Upper lobe of left lung (tissue), 6 donors: ENCODE measurements around the gene NPC2. TPM values are rescaled to one million over a fixed set of nuclear protein-coding genes. Genes with fewer than 3 reads are reported as not detected.

Experiments
- ATAC-seq, 2 donors: fragments of 200-7000 bp; cut with Tn5 transposase; one replicate each; pipeline ENCODE4 v1.9.1; 2022; ENCODE audit warnings: mild to moderate bottlenecking in 2 of 2, moderate library complexity in 2 of 2; ENCODE audit not compliant: low FRiP score in 2 of 2
- DNase-seq, 2 donors: peaks; one replicate each; pipeline ENCODE4 v3.0.0-alpha.2; 2019 to 2020
- H3K27ac ChIP-seq, 4 donors: fragments of 200-600 bp; sonication (generic); one replicate each; pipeline ENCODE4 v1.5.1; 2016 to 2019
- H3K27me3 ChIP-seq, 4 donors: fragments of 200-600 bp; sonication (generic); one replicate each; pipeline ENCODE4 v1.5.1; 2017 to 2019
- H3K36me3 ChIP-seq, 4 donors: fragments of 200-600 bp; sonication (generic); one replicate each; pipeline ENCODE4 v1.5.1; 2016 to 2019
- H3K4me1 ChIP-seq, 4 donors: fragments of 200-600 bp; sonication (generic); one replicate each; pipeline ENCODE4 v1.5.1; 2018 to 2019
- H3K4me3 ChIP-seq, 4 donors: fragments of 200-600 bp; sonication (generic); one replicate each; pipeline ENCODE4 v1.5.1; 2017 to 2019; ENCODE audit warnings: mild to moderate bottlenecking in 2 of 4, moderate library complexity in 1 of 4
- H3K9me3 ChIP-seq, 4 donors: fragments of 200-600 bp; sonication (generic); one replicate each; pipeline ENCODE4 v1.5.1; 2018 to 2019
- EP300 ChIP-seq, 4 donors: sonication (generic); formaldehyde crosslinking; IDR thresholded peaks; one replicate each; pipeline ENCODE4 v1.5.1; 2017; ENCODE audit warnings: antibody characterized with exemption in 4 of 4, control low read depth in 2 of 4
- POLR2A ChIP-seq, 4 donors: fragments of 450-650 bp; IDR thresholded peaks; one replicate each; pipeline ENCODE4 v1.5.1; 2016 to 2017; ENCODE audit warnings: antibody characterized with exemption in 4 of 4, mild to moderate bottlenecking in 2 of 4
- POLR2AphosphoS5 ChIP-seq, 2 donors: sonication (generic); formaldehyde crosslinking; IDR thresholded peaks; one replicate each; pipeline ENCODE4 v1.5.1; 2017; ENCODE audit warnings: antibody characterized with exemption in 2 of 2
- WGBS, 2 donors: methylation state at CpG; one replicate each; pipeline ENCODE4 v1.1.5; 2017 to 2018; 5-methylcytosine and 5-hydroxymethylcytosine counted together
- total RNA-seq, 6 donors: library from RNA; depleted of rRNA in 4 of 6; stranded (reverse); fragments of >200 nt in 4 of 6; gene quantifications; one replicate each; pipeline versions ENCODE4 v1.1.0 to v1.2.1, GENCODE V29; 2016 to 2021
- TF ChIP-seq, protein P1 (sequence below), 6 experiments: fragments of 450-650 bp in 4 of 6; fragments of 200-600 bp in 2 of 6; sonication (generic) in 2 of 6; IDR thresholded peaks; one replicate each; pipeline ENCODE4 v1.5.1; 2016 to 2019; ENCODE audit warnings: antibody characterized with exemption in 6 of 6
- donor health status: DM: no; HTN: no; CAD: no; lungs with moderate emphysema.
- donor health status: DM: no; HTN: yes; CAD: no; lungs with severe emphysema.

Gene NPC2
- total RNA-seq, 6 donors from 2014 or later = 351 to 1,281 (median 524) TPM

DNA sequence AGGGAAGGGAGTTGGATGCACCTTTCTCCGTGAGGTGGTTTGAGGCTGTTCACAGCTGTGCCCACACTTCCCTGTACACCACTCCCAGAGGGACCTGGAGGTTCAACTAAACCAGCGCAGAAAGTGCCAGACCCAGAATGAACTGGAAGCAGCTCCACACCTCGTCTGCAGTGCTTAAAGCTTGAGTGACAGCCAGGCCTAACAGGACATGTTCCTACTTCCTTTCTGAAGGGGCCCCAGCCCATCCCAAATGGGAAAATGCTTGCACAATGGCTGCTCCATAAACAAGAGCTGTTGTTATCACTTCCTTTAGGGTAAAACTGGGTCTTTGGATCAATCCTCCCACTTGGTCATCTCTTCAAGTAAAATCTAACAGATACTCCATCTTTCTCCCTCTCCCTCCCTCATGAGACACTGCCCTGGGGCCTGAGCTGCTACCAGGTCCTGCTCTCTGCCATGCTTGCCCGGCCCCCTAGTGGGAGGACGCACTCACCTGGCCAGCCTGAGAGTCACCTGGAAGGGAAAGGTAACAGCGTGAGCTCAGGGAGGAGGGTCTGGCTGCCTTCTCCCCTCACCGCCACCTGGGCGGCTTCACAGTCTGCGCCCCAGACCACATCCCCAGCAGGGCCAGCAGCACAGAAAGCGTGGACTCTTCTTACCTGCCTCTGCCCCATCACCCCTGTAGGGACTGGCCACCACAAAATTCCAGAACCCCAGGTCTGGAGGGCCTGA is 33.9 kb upstream of the NPC2 start:
- Histone ChIP-seq H3K4me1 (peaks cover 0 to 15% (median 9%) of the 10 kb centered on the region in 4 donors), H3K36me3 (peaks cover 0 to under 1% (median 0%) of the 10 kb centered on the region in 4 donors), H3K9me3 (no peaks in the 10 kb centered on the region), H3K4me3 (no peak overlapping the region), H3K27me3 (no peaks in the 10 kb centered on the region), H3K27ac (no peak overlapping the region)
- peak in 1 of 2 donors; percentile 57 for DNase-seq
- 76 to 87% methylated on average over 7 to 10 of the region's 10 CpGs for WGBS, 2 donors
- ATAC-seq = no peak
- TF ChIP-seq, protein P1, sequence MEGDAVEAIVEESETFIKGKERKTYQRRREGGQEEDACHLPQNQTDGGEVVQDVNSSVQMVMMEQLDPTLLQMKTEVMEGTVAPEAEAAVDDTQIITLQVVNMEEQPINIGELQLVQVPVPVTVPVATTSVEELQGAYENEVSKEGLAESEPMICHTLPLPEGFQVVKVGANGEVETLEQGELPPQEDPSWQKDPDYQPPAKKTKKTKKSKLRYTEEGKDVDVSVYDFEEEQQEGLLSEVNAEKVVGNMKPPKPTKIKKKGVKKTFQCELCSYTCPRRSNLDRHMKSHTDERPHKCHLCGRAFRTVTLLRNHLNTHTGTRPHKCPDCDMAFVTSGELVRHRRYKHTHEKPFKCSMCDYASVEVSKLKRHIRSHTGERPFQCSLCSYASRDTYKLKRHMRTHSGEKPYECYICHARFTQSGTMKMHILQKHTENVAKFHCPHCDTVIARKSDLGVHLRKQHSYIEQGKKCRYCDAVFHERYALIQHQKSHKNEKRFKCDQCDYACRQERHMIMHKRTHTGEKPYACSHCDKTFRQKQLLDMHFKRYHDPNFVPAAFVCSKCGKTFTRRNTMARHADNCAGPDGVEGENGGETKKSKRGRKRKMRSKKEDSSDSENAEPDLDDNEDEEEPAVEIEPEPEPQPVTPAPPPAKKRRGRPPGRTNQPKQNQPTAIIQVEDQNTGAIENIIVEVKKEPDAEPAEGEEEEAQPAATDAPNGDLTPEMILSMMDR (IDR thresholded peaks at IDR 0.05) = no peak
- TF ChIP-seq EP300 (IDR thresholded peaks at IDR 0.05) = no peak
- no peak for TF ChIP-seq POLR2AphosphoS5 (IDR thresholded peaks at IDR 0.05)

DNA sequence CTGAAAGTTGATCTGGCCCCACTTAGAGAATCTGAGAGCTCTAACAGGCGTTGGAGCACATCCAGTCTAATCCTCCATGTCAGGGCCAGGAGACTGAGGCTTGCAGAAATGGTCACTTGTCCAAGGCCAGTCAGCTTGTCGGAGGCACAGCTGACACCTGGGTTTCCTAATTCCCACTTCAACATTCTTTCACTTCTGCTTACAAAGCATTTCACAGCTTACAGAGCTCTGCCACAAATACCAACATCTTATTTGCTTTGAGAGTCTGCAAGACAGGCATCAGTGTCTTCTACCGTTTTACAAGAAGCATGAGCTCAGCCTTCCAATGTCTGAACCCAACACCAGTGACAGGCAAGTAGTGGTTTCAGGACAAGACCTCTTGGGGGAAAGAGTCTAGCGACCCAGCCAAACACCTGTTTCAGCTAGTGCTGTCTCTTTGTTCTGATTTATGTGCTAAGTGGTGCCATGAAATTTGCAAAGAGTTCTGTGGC is 32.3 kb upstream of the NPC2 start:
- 53 to 65% methylated on average over 4 of the region's 4 CpGs for WGBS, 2 donors
- peak overlapping the region in 1 of 4 donors; percentile 22 for H3K27ac ChIP-seq
- no peaks in the 10 kb centered on the region for H3K9me3 ChIP-seq
- H3K4me3 ChIP-seq = no peak overlapping the region
- no peak for DNase-seq
- peaks cover 0 to 15% (median 7%) of the 10 kb centered on the region in 4 donors for H3K4me1 ChIP-seq
- TF ChIP-seq POLR2A (IDR thresholded peaks at IDR 0.05) = no peak
- TF ChIP-seq POLR2AphosphoS5 (IDR thresholded peaks at IDR 0.05) = no peak
- TF ChIP-seq, protein P1 (IDR thresholded peaks at IDR 0.05) = no peak
- TF ChIP-seq EP300 (IDR thresholded peaks at IDR 0.05) = no peak
- H3K27me3 ChIP-seq = no peaks in the 10 kb centered on the region
- H3K36me3 ChIP-seq = peaks cover 0 to 9% (median 0%) of the 10 kb centered on the region in 4 donors
- no peak for ATAC-seq

DNA sequence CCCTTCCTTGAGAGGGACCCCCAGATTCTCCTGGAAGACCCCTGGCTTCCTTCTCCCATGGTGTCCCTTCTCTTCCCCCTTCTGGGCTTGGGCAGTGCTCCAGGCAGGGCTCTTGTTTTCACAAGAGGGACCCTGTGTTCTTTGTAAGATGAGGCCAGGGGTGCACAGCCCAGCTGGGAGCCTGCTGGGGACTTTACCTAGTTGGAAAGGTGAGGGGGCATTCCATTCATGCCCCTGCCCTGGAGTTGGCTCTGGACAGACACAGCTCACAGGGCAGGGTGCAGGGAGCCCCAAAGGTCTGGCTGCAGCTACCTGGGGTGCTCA is 31.7 kb upstream of the NPC2 start:
- no peak for DNase-seq
- H3K27ac ChIP-seq = peak overlapping the region in 1 of 4 donors; percentile 22
- H3K4me1 ChIP-seq = peaks cover 0 to 15% (median 7%) of the 10 kb centered on the region in 4 donors
- TF ChIP-seq, protein P1 (IDR thresholded peaks at IDR 0.05) = no peak
- TF ChIP-seq EP300 (IDR thresholded peaks at IDR 0.05) (no peak), POLR2AphosphoS5 (IDR thresholded peaks at IDR 0.05) (no peak), POLR2A (IDR thresholded peaks at IDR 0.05) (no peak)
- no peak for ATAC-seq
- H3K9me3 ChIP-seq = no peaks in the 10 kb centered on the region
- no peaks in the 10 kb centered on the region for H3K27me3 ChIP-seq
- no peak overlapping the region for H3K4me3 ChIP-seq
- peaks cover 0 to 9% (median 0%) of the 10 kb centered on the region in 4 donors for H3K36me3 ChIP-seq

DNA sequence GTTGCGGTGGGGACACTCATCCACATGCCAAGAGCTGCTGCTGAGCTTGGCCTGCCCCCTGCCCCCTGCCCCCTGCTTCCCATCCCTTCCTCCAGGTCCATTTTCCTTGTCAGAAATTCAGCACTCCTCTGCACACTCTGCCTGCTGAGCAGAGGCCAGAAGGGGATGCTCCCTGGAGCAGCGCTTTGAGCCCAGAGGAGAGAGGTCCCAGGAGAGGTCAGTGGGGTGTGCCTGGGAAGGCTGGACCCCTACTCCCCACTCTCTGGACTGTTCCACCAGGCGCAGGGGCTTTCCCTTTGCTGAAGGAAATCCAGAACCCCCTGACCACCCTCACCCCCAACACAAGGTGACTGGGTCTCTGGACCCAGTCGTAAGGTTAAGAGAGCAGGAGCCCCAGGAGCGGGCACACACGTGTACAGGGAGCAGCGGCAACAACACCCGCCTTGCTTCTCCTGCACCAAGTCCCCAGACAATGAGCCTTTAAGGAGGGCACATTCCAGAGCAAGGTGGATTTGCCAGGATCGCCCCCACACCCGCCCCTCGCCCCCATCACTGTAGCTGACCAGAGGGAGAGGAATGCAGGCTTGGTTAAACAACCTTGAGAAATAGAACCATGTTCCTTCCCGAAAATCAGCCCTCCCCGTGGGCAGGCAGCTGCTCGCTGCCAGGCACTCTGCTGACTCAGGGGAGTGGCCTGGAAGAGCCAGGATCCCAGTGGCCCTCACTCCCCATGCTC is 31.1 kb upstream of the NPC2 start:
- Histone ChIP-seq H3K27me3 (no peaks in the 10 kb centered on the region), H3K4me3 (no peak overlapping the region), H3K4me1 (peaks cover 0 to 15% (median 7%) of the 10 kb centered on the region in 4 donors), H3K27ac (no peak overlapping the region), H3K36me3 (peaks cover 0 to 9% (median 0%) of the 10 kb centered on the region in 4 donors), H3K9me3 (no peaks in the 10 kb centered on the region)
- 81 to 87% methylated on average over 10 to 14 of the region's 14 CpGs for WGBS, 2 donors
- TF ChIP-seq, protein P1 (IDR thresholded peaks at IDR 0.05) = no peak
- no peak for TF ChIP-seq EP300 (IDR thresholded peaks at IDR 0.05)
- no peak for TF ChIP-seq POLR2AphosphoS5 (IDR thresholded peaks at IDR 0.05)
- TF ChIP-seq POLR2A (IDR thresholded peaks at IDR 0.05) = no peak
- DNase-seq (peak in 1 of 2 donors; percentile 67), ATAC-seq (no peak)
